Heart right ventricle (tissue), 16 donors: ENCODE data around the gene EARS2. TPM values are rescaled to one million over a fixed set of nuclear protein-coding genes. Genes with fewer than 3 reads are reported as not detected.
A peak's percentile ranks its signal among the peaks of the same experiment; 100 is the strongest.

Experiments used
- ATAC-seq, 8 donors: fragments of 200-7000 bp; cut with Tn5 transposase; one replicate each; pipeline ENCODE4 v1.9.1; 2020; ENCODE audit warnings: mild to moderate bottlenecking in 8 of 8, moderate library complexity in 8 of 8, moderate number of reproducible peaks in 1 of 8
- DNase-seq, 2 donors: peaks; one replicate each; pipeline ENCODE4 v3.0.0-alpha.2; 2020
- H3K27ac ChIP-seq, 10 donors: fragments of 200-600 bp; sonication (generic) in 2 of 10; one replicate each; pipeline versions ENCODE4 v1.5.0 to v1.8.0; 2020 to 2022; ENCODE audit warnings: mild to moderate bottlenecking in 3 of 10
- H3K27me3 ChIP-seq, 7 donors: fragments of 200-600 bp; one replicate each; pipeline ENCODE4 v1.8.0; 2021 to 2022; ENCODE audit warnings: mild to moderate bottlenecking in 2 of 7
- H3K36me3 ChIP-seq, 9 donors: fragments of 200-600 bp; sonication (generic) in 1 of 9; one replicate each; pipeline versions ENCODE4 v1.5.0 to v1.8.0; 2020 to 2022; ENCODE audit warnings: mild to moderate bottlenecking in 2 of 9
- H3K4me1 ChIP-seq, 9 donors: fragments of 200-600 bp; sonication (generic) in 1 of 9; one replicate each; pipeline versions ENCODE4 v1.5.0 to v1.8.0; 2020 to 2022; ENCODE audit warnings: mild to moderate bottlenecking in 4 of 9
- H3K4me3 ChIP-seq, 10 donors: fragments of 200-600 bp; sonication (generic) in 2 of 10; one replicate each; pipeline versions ENCODE4 v1.5.0 to v1.8.0; 2020 to 2022; ENCODE audit warnings: mild to moderate bottlenecking in 7 of 10, moderate library complexity in 2 of 10
- H3K9me3 ChIP-seq, 11 donors: fragments of 200-600 bp in 10 of 11; sonication (generic) in 2 of 11; one replicate each; pipeline versions ENCODE4 v1.5.0 to v1.8.0; 2013 to 2022; ENCODE audit warnings: mild to moderate bottlenecking in 2 of 11, control low read depth in 1 of 11, moderate library complexity in 1 of 11
- WGBS, 2 donors: extraction: QIAGEN DNeasy Blood & Tissue Kit; methylation state at CpG; one replicate each; pipeline ENCODE4 v1.1.7; 2013; ENCODE audit warnings: inconsistent platforms in 1 of 2; 5-methylcytosine and 5-hydroxymethylcytosine counted together
- intact Hi-C, 10 donors: fragments of 100-400 bp; cut with DNase I; formaldehyde crosslinking; loops; one replicate each; pipeline versions ENCODE4 v1.11.1 to v1.14.2; 2022
- polyA plus RNA-seq, 2 donors: library from polyadenylated mRNA; stranded (reverse); fragments of 200-250 nt; gene quantifications; one replicate each; pipeline ENCODE4 v1.2.3, GENCODE V29; 2013
- total RNA-seq, 10 donors: library from RNA; stranded (reverse); fragmentation: NEBNext Ultra II Directional in 3 of 10; extraction: Animal tissue kit (Norgen Biotek cat#: 25700) in 3 of 10; gene quantifications; one replicate each; pipeline versions ENCODE4 v1.2.1 to v1.2.4, GENCODE V29; 2021 to 2023
- TF ChIP-seq, protein P1 (sequence below), 9 donors: fragments of 200-600 bp; sonication (generic) in 2 of 9; IDR thresholded peaks; one replicate each; pipeline versions ENCODE4 v1.5.0 to v1.8.0; 2021 to 2022; ENCODE audit warnings: antibody characterized with exemption in 9 of 9, mild to moderate bottlenecking in 5 of 9, moderate library complexity in 1 of 9
- donor health status: Arrhythmogenic right ventricular cardiomyopathy.
- donor health status: ischemic (EF 13 %, LVEDD 7.1; RV severe dilation, severe dysfunction).
- donor health status: healthy with polysubstance abuse.
- donor health status: DM: no; HTN: yes; CAD: no.
- donor health status: DM: no; HTN: no; CAD: no.
- donor health status: ischemic (EF 25% LVEDD 6.9; RV normal size, moderate dysfunction).
- donor health status: ischemic (EF 25% LVEDD 5.7; RV mildly dilated, moderate dysfunction).
- donor health status: healthy.
- donor health status: DM: yes; HTN: yes; CAD: no.
- donor health status: Ischemic cardiomyopathy.
- donor health status: ischemic (EF 35%, LVEDD 5.7; RV mildly dilated, moderate dysfunction).
- donor health status: nonischemic (EF 11% LVEDD 7.7; RV severe dilation, severe dysfunction).
- donor health status: DM: yes; HTN: yes; CAD: no.
- donor health status: PGD.
- donor health status: ischemic (EF 29% LVEDD 5.4; RV normal size, mild dysfunction).
- donor health status: nonischemic (EF 23%, LVEDD 6.1; RV moderate dilation, normal function).

EARS2 gene
- total and polyA plus RNA-seq, 12 donors, result 13.7 to 28.7 (median 21.7) TPM

DNA sequence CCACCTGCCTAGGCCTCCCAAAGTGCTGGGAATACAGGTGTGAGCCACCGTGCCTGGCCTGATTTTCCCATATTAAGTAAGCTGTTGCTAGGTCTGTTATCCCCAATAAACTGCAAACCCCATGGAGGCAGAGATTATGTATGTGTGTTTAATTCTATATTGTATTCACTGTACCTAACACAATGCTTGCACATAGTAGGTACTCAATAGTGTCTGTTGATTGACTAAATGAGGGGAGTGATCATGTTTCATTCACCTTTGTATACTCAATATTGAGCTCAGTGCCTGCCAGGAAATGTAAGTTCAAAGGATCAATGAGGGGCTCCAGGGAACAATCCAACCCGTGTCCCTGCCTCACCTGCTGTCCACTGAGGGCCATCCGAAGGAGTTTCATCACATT is 32.3 kb downstream of the EARS2 start:
- DNase-seq (no peak), ATAC-seq (no peak)
- WGBS, 2 donors, result 95 to 98% methylated on average over 3 of the region's 3 CpGs
- Histone ChIP-seq H3K27me3 (no peaks in the 10 kb centered on the region), H3K27ac (no peak overlapping the region), H3K4me1 (peaks cover 0 to 20% (median 0%) of the 10 kb centered on the region in 9 donors), H3K36me3 (peaks cover 0 to 94% (median 16%) of the 10 kb centered on the region in 9 donors), H3K4me3 (no peak overlapping the region), H3K9me3 (no peaks in the 10 kb centered on the region)
- intact Hi-C loops, result loop anchor here in 1 of 10 donors (10.0 kb wide), 1 partner anchor 60 kb away; no protein-coding TSS in a partner anchor
- TF ChIP-seq, protein P1, sequence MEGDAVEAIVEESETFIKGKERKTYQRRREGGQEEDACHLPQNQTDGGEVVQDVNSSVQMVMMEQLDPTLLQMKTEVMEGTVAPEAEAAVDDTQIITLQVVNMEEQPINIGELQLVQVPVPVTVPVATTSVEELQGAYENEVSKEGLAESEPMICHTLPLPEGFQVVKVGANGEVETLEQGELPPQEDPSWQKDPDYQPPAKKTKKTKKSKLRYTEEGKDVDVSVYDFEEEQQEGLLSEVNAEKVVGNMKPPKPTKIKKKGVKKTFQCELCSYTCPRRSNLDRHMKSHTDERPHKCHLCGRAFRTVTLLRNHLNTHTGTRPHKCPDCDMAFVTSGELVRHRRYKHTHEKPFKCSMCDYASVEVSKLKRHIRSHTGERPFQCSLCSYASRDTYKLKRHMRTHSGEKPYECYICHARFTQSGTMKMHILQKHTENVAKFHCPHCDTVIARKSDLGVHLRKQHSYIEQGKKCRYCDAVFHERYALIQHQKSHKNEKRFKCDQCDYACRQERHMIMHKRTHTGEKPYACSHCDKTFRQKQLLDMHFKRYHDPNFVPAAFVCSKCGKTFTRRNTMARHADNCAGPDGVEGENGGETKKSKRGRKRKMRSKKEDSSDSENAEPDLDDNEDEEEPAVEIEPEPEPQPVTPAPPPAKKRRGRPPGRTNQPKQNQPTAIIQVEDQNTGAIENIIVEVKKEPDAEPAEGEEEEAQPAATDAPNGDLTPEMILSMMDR (IDR thresholded peaks at IDR 0.05), result no peak

DNA sequence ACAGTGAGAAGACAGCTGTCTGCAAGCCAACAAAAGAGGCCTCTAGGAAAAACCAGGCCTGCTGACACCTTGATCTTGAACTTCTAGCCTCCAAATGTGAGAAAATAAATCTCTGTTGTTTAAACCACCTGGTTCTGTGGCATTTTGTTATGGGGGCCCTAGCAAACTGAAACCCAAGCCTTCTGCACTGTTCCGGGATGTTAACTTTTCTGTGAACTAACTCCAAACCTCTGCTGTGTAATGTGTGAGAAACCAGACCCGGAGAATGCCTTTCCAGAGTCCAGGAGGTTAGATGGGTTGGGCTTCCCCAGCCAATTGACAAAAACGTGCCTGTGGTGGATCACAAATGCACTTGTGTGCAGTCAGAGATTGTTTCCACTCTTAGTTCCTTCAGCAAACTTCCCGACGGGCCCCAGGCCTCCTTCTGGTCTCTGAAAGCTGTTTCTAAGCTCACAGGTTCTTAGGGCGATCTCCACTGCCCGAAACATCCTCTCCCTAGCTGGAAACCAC is 33.2 kb downstream of the EARS2 start:
- Histone ChIP-seq H3K27ac (peak overlapping the region in 1 of 10 donors; percentile 76), H3K27me3 (no peaks in the 10 kb centered on the region), H3K4me1 (peaks cover 0 to 29% (median 0%) of the 10 kb centered on the region in 9 donors), H3K9me3 (no peaks in the 10 kb centered on the region), H3K4me3 (no peak overlapping the region), H3K36me3 (peaks cover 0 to 94% (median 8%) of the 10 kb centered on the region in 9 donors)
- intact Hi-C loops, result loop anchor here in 1 of 10 donors (10.0 kb wide), 1 partner anchor 59 kb away; no protein-coding TSS in a partner anchor
- TF ChIP-seq, protein P1 (IDR thresholded peaks at IDR 0.05), result no peak
- DNase-seq (no peak), ATAC-seq (no peak)
- 82 to 84% methylated on average over 7 of the region's 7 CpGs for WGBS, 2 donors

DNA sequence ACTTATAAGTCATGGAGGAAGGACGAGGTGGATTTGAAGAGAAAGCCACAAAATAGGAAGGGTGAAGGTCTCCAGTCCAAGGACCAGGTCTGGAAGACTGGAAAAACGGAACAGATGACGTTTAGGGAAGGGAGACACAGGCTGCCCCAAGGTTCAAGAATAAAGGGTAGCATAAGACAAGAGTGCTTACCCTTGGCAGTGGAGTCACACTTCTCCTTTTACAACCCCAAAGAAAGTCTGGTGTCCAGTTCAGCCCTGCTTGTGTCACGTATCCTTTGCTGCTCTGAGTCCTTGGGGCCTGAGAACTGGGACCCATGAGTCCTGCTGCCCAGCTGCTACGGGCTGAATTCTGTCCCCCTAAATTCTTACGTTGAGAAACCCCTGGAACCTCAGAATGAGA is 33.8 kb downstream of the EARS2 start:
- no peaks in the 10 kb centered on the region for H3K9me3 ChIP-seq
- H3K27me3 ChIP-seq, result no peaks in the 10 kb centered on the region
- intact Hi-C loops, result loop anchor here in 1 of 10 donors (10.0 kb wide), 1 partner anchor 59 kb away; no protein-coding TSS in a partner anchor
- WGBS, 2 donors, result 92 to 94% methylated on average over 6 of the region's 6 CpGs
- ATAC-seq, result no peak
- peaks cover 0 to 88% (median 6%) of the 10 kb centered on the region in 9 donors for H3K36me3 ChIP-seq
- peaks cover 0 to 29% (median 0%) of the 10 kb centered on the region in 9 donors for H3K4me1 ChIP-seq
- DNase-seq, result no peak
- TF ChIP-seq, protein P1 (IDR thresholded peaks at IDR 0.05), result no peak
- H3K4me3 ChIP-seq, result no peak overlapping the region
- peak overlapping the region in 1 of 10 donors; percentile 76 for H3K27ac ChIP-seq

DNA sequence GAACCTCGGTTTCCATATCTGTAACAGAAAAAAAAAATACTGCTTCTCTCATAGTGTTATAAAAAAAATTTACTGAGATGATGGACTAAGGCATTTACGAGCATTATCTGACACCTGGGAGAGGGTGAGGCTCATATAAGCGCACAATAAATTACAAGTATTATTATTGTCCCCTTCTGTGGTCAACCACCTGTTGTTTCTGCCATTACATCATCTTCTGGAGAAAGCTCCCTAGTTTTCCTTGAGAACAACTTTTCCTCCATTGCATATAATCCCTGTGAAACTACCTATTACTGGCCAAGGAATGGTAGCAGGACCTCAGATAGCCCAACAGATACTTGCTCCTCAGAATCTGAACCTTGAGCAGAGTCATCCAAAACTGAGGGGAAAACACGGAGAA is 35.2 kb downstream of the EARS2 start:
- no peak overlapping the region for H3K27ac ChIP-seq
- 96 to 98% methylated on average over 4 of the region's 4 CpGs for WGBS, 2 donors
- H3K27me3 ChIP-seq, result no peaks in the 10 kb centered on the region
- H3K36me3 ChIP-seq, result peaks cover 0 to 76% (median 6%) of the 10 kb centered on the region in 9 donors
- intact Hi-C loops, result loop anchor here in 2 of 10 donors (1.0 to 10.0 kb wide), 2 partner anchors 11 to 57 kb away; no protein-coding TSS in a partner anchor
- H3K4me3 ChIP-seq, result no peak overlapping the region
- no peak for ATAC-seq
- H3K9me3 ChIP-seq, result no peaks in the 10 kb centered on the region
- no peak for DNase-seq
- TF ChIP-seq, protein P1 (IDR thresholded peaks at IDR 0.05), result no peak
- peaks cover 0 to 33% (median 0%) of the 10 kb centered on the region in 9 donors for H3K4me1 ChIP-seq
